ENCODE data around the gene DHX16. TPM values are rescaled to one million over a fixed set of nuclear protein-coding genes. Genes with fewer than 3 reads are reported as not detected.
A peak's percentile ranks its signal among the peaks of the same experiment; 100 is the strongest.
"Not testable (repeated sequence)": the region's sequence is repeated elsewhere in the genome, so short reads cannot be mapped to it uniquely, and the experiment has no call there.

Gene DHX16
- total and polyA plus RNA-seq, 8 donors: 18.3 to 67.0 (median 26.7) TPM

DNA sequence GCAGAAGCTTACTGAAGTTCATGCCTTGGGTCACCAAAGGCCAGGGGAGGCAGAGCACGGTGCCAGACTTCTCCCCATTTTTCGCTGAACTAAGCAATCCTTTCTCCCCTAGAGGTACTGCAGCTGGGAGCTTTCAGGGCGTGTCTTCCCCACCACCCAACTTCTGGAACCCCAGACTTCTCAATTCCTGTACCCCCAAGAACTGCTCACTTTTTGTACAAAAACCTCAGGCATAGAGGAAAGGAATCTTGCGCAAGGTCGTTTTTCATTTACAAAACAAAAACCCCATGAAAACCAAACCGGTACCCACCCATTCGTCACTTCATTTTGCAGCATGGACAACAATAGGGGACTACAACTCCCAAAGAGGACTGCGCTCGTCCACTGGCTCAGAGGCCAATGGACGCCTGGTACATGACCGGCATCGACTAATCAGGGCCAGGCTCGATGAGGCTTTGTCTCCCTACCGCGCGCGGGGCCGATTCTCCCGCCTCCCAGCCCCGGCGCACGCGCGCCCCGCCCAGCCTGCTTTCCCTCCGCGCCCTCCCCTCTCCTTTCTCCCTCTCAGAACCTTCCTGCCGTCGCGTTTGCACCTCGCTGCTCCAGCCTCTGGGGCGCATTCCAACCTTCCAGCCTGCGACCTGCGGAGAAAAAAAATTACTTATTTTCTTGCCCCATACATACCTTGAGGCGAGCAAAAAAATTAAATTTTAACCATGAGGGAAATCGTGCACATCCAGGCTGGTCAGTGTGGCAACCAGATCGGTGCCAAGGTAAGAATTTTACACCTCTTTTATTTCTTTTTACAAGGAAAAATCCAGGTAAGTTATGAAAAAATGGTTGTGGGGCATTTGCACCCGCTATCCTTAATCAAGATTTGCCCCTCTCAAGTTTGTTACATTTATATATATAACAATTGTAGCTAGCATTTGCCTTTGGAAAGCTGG lies 47.3 kb upstream of the DHX16 start, which contains the start of gene TUBB:
TUBB (plus strand) TSS at position 562 of the 947 bp plus-strand sequence; CDS start at position 717, 155 bp downstream.
- DNase-seq: peak; percentile 98 to 99
- no peaks in the 10 kb centered on the region for H3K27me3 ChIP-seq
- TF ChIP-seq, protein P1, sequence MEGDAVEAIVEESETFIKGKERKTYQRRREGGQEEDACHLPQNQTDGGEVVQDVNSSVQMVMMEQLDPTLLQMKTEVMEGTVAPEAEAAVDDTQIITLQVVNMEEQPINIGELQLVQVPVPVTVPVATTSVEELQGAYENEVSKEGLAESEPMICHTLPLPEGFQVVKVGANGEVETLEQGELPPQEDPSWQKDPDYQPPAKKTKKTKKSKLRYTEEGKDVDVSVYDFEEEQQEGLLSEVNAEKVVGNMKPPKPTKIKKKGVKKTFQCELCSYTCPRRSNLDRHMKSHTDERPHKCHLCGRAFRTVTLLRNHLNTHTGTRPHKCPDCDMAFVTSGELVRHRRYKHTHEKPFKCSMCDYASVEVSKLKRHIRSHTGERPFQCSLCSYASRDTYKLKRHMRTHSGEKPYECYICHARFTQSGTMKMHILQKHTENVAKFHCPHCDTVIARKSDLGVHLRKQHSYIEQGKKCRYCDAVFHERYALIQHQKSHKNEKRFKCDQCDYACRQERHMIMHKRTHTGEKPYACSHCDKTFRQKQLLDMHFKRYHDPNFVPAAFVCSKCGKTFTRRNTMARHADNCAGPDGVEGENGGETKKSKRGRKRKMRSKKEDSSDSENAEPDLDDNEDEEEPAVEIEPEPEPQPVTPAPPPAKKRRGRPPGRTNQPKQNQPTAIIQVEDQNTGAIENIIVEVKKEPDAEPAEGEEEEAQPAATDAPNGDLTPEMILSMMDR (IDR thresholded peaks at IDR 0.05): peak in 3 of 7 experiments; percentile 19 to 28 (median 19)
- TF ChIP-seq POLR2AphosphoS5 (IDR thresholded peaks at IDR 0.05): peak; percentile 74 to 97 (median 94)
- peak in 2 of 4 donors; percentile 82 to 91 for TF ChIP-seq POLR2A (IDR thresholded peaks at IDR 0.05)
- TF ChIP-seq EP300 (IDR thresholded peaks at IDR 0.05): no peak
- 0 to 1% (median 0%) methylated on average over 37 to 38 of the region's 38 CpGs for WGBS, 5 donors
- H3K4me1 ChIP-seq: peaks cover 29 to 69% (median 61%) of the 10 kb centered on the region in 4 donors
- intact Hi-C loops (cut with DNase I; ENCODE audit: low total_unique reads): no loop called here
- H3K36me3 ChIP-seq: peaks cover 26 to 33% (median 27%) of the 10 kb centered on the region in 4 donors
- peak within 1 kb of the TSS; percentile 72 to 90 (median 86) for H3K4me3 ChIP-seq
- peak within 1 kb of the TSS; percentile 93 to 99 (median 98) for H3K27ac ChIP-seq
- H3K9me3 ChIP-seq: no peaks in the 10 kb centered on the region

DNA sequence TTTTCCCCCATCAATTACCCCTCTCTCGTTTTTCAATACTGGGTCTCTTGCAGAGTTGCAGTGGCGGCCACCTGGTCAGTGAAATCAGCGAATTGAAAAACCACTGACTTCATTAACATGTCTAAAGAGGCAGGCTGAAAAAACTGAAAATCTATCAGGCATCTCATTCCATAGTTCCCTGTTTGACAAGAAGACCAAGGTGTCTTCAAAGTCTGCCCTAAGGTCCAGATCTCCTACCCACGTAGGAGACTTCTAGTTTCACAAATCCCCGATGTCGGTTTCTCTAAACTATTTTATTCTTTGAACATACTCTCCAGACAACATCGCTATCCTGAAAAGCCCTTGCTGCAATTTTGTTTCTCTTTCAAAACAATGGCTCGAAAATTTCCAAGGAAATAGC lies 46.5 kb upstream of the DHX16 start:
- Histone ChIP-seq H3K4me3 (peak overlapping the region; percentile 72 to 90 (median 86)), H3K9me3 (no peaks in the 10 kb centered on the region), H3K4me1 (peaks cover 29 to 62% (median 58%) of the 10 kb centered on the region in 4 donors), H3K27me3 (no peaks in the 10 kb centered on the region), H3K27ac (peak overlapping the region; percentile 87 to 99 (median 98)), H3K36me3 (peaks cover 20 to 33% (median 27%) of the 10 kb centered on the region in 4 donors)
- peak in 1 of 2 donors; percentile 33 for DNase-seq
- intact Hi-C loops (cut with DNase I; ENCODE audit: low total_unique reads): no loop called here
- WGBS, 5 donors: 16 to 24% (median 20%) methylated on average over 8 of the region's 8 CpGs
- TF ChIP-seq POLR2A (IDR thresholded peaks at IDR 0.05): no peak
- TF ChIP-seq EP300 (IDR thresholded peaks at IDR 0.05): no peak
- no peak for TF ChIP-seq POLR2AphosphoS5 (IDR thresholded peaks at IDR 0.05)
- TF ChIP-seq, protein P1 (IDR thresholded peaks at IDR 0.05): no peak

DNA sequence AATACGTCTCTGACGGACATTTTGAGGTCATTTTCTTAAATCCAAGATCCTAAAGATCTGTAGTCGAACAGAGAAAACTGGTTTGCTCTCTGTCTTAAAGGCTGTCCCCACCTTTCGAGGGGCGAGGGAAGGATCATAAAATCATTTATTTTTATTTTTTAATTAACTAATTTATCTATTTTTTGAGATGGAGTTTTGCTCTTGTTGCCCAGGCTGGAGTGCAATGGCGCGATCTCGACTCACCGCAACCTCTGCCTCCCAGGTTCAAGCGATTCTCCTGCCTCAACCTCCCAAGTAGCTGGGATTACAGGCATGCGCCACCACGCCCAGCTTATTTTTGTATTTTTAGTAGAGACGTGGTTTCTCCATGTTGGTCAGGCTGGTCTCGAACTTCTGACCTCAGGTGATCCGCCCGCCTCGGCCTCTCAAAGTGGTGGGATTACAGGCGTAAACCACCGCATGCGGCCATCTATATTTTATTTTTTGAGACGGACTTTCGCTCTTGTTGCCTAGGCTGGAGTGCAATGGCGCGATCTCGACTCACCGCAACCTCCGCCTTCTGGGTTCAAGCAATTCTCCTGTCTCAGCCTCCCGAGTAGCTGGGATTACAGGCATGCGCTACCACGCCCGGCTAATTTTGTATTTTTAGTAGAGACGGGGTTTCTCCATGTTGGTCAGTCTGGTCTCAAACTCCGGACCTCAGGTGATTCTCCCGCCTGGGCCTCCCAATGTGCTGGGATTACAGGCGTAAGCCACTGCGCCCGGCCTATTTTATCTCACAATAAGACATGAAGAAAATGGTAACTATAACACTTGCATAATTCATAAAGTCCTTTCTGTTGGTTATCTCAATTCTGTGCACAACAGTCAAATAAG lies 45.3 kb upstream of the DHX16 start:
- Histone ChIP-seq H3K27ac (peak overlapping the region; percentile 77 to 98 (median 98)), H3K36me3 (peaks cover 11 to 33% (median 27%) of the 10 kb centered on the region in 4 donors), H3K4me3 (peak overlapping the region; percentile 43 to 68 (median 58)), H3K4me1 (peaks cover 29 to 50% (median 48%) of the 10 kb centered on the region in 4 donors)
- H3K9me3 ChIP-seq; intact Hi-C loops (cut with DNase I; ENCODE audit: low total_unique reads); DNase-seq; H3K27me3 ChIP-seq: not testable (repeated sequence)
- WGBS, 5 donors: 72 to 76% (median 74%) methylated on average over 37 of the region's 37 CpGs

DNA sequence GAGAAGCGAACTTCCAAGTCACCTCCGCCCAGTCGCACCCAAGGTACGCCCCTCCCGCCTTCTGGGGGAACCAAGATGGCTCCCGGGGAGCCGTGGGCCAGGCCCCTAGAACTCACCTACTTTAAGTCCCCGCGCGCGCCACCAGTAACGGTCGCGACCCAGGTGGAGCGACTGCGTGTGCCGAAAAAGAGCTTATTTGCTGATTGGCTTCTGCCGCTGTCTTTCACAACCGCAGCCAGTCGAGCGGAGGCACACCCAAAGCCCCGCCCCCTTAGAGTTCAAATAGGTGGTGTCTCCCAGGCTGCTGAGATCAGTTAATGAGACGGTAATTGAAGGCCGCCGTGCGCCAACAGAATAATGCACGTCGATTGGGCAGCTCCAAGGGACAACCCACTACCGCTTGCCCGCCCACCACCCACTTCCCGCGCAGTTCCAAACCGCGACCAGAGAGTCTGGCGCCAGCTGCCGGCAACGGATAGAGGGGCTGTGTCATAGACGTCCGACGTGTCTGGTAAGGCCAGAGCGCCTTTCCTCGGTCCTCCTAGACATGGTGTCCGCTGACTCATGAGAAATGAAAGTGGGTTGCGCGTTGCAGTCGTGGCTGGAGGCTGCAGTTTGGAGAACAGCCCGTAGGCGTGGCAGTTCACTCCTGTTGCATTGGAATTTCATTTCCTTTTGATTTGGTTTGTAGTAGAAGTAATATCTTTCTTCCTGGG lies 44.5 kb upstream of the DHX16 start, which contains the start of gene MDC1:
MDC1 (minus strand) TSS at position 153 of the 716 bp plus-strand sequence. CDS start 2,106 bp downstream, outside the sequence.
- peaks cover 21 to 42% (median 40%) of the 10 kb centered on the region in 4 donors for H3K4me1 ChIP-seq
- WGBS, 5 donors: 0 to 1% (median 0%) methylated on average over 25 to 48 of the region's 48 CpGs
- no peaks in the 10 kb centered on the region for H3K27me3 ChIP-seq
- TF ChIP-seq POLR2AphosphoS5 (IDR thresholded peaks at IDR 0.05) (peak; percentile 95 to 99 (median 97)), EP300 (IDR thresholded peaks at IDR 0.05) (no peak), POLR2A (IDR thresholded peaks at IDR 0.05) (peak in 2 of 4 donors; percentile 80 to 89)
- TF ChIP-seq, protein P1 (IDR thresholded peaks at IDR 0.05): peak in 5 of 7 experiments; percentile 28 to 54 (median 38)
- H3K27ac ChIP-seq: peak within 1 kb of the TSS; percentile 77 to 98 (median 98)
- peak; percentile 99 to 100 for DNase-seq
- H3K4me3 ChIP-seq: peak within 1 kb of the TSS; percentile 57 to 68 (median 59)
- H3K36me3 ChIP-seq: peaks cover 11 to 33% (median 28%) of the 10 kb centered on the region in 4 donors
- no peaks in the 10 kb centered on the region for H3K9me3 ChIP-seq
- intact Hi-C loops (cut with DNase I; ENCODE audit: low total_unique reads): no loop called here

Data from stomach (tissue), 9 donors.